Epithelial cell of proximal tubule (primary cell): ENCODE data around the gene SLC8A2. TPM values are rescaled to one million over a fixed set of nuclear protein-coding genes. Genes with fewer than 3 reads are reported as not detected.

ENCODE experiments used
- DNase-seq: peaks from one replicate; pipeline ENCODE4 v3.0.0-alpha.2; 2011; ENCODE audit warnings: low read depth
- H3K4me3 ChIP-seq: 2 replicates; pipeline ENCODE4 v1.5.1; 2011; ENCODE audit warnings: low read depth, mild to moderate bottlenecking, low read length
- total RNA-seq: library from RNA; depleted of rRNA; stranded (reverse); fragments of >200 nt; gene quantifications from 2 replicates; pipeline ENCODE4 v1.2.3, GENCODE V29; 2015
- TF ChIP-seq, protein P1 (sequence below): conservative IDR thresholded peaks from 2 replicates; pipeline ENCODE4 v1.5.1; 2012; ENCODE audit warnings: low read depth, mild to moderate bottlenecking, low read length

Gene SLC8A2
- total RNA-seq, 1 donor from 2014 or later: not detected

GRCh38 chr19:47479701-47480503 lies 8.2 kb upstream of the SLC8A2 start:
- no peak overlapping the region for H3K4me3 ChIP-seq
- TF ChIP-seq, protein P1, sequence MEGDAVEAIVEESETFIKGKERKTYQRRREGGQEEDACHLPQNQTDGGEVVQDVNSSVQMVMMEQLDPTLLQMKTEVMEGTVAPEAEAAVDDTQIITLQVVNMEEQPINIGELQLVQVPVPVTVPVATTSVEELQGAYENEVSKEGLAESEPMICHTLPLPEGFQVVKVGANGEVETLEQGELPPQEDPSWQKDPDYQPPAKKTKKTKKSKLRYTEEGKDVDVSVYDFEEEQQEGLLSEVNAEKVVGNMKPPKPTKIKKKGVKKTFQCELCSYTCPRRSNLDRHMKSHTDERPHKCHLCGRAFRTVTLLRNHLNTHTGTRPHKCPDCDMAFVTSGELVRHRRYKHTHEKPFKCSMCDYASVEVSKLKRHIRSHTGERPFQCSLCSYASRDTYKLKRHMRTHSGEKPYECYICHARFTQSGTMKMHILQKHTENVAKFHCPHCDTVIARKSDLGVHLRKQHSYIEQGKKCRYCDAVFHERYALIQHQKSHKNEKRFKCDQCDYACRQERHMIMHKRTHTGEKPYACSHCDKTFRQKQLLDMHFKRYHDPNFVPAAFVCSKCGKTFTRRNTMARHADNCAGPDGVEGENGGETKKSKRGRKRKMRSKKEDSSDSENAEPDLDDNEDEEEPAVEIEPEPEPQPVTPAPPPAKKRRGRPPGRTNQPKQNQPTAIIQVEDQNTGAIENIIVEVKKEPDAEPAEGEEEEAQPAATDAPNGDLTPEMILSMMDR: no peak
- no peak for DNase-seq

GRCh38 chr19:47476438-47476972 lies 4.8 kb upstream of the SLC8A2 start:
- DNase-seq: no peak
- TF ChIP-seq, protein P1: no peak
- H3K4me3 ChIP-seq: no peak overlapping the region

DNA sequence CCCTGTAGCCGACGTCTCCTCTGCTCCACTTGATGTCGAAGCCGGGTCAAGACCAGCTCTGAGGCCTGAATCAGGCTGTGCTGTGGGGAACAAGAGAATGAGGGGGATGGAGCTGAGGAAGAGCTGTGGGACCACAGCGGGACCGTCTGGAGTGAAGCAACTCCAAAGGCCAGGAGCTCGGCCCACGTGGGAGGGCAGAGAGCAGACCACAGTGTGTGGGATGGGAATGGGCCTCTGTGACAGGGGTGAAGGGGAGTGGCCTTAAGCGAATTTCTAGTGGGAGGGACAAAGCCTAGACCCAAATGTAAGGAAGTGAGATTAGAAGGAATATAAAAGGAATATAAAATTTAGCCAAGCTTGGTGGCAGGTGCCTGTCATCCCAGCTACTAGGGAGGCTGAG lies 3.8 kb upstream of the SLC8A2 start:
- TF ChIP-seq, protein P1: no peak
- DNase-seq: no peak
- no peak overlapping the region for H3K4me3 ChIP-seq

GRCh38 chr19:47473336-47473735 lies 1.6 kb upstream of the SLC8A2 start:
- DNase-seq: no peak
- TF ChIP-seq, protein P1: no peak

GRCh38 chr19:47471381-47471732 lies 336 bp downstream of the SLC8A2 start:
- no peak for DNase-seq
- no peak overlapping the region for H3K4me3 ChIP-seq
- TF ChIP-seq, protein P1: no peak

More at GRCh38 chr19:47473336-47473735, 1.6 kb upstream of the SLC8A2 start:
- no peak overlapping the region for H3K4me3 ChIP-seq

- no peak overlapping the region for H3K4me3 ChIP-seq
- TF ChIP-seq, protein P1: no peak
Measured at GRCh38 chr19:47470447-47471195, 1.1 kb downstream of the SLC8A2 start.

More at GRCh38 chr19:47470447-47471195, 1.1 kb downstream of the SLC8A2 start:
- no peak for DNase-seq
